ENCODE results near the gene CBX8.

DNA sequence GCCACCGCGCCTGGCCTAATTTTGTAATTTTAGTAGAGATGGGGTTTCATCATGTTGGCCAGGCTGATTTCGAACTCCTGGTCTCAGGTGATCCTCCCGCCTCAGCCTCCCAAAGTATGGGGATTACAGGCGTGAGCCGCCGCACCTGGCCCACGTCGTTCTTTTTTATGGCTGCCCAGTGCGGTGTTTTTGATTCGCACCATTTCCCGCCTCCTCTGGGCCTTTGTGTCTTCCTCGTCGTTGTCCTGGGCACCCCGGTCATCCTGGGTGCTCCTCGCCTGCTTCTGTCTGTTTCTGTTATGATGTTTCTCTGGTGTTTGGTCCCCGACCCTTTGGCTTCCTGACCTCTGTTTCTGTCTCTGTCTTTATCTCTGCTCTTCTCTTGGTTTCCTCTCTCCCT, 27.4 kb upstream of the CBX8 start:
- TF ChIP-seq, protein P1, sequence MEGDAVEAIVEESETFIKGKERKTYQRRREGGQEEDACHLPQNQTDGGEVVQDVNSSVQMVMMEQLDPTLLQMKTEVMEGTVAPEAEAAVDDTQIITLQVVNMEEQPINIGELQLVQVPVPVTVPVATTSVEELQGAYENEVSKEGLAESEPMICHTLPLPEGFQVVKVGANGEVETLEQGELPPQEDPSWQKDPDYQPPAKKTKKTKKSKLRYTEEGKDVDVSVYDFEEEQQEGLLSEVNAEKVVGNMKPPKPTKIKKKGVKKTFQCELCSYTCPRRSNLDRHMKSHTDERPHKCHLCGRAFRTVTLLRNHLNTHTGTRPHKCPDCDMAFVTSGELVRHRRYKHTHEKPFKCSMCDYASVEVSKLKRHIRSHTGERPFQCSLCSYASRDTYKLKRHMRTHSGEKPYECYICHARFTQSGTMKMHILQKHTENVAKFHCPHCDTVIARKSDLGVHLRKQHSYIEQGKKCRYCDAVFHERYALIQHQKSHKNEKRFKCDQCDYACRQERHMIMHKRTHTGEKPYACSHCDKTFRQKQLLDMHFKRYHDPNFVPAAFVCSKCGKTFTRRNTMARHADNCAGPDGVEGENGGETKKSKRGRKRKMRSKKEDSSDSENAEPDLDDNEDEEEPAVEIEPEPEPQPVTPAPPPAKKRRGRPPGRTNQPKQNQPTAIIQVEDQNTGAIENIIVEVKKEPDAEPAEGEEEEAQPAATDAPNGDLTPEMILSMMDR (IDR thresholded peaks at IDR 0.05; ENCODE audit: low read depth, low read length): no peak
- TF ChIP-seq, protein P2, sequence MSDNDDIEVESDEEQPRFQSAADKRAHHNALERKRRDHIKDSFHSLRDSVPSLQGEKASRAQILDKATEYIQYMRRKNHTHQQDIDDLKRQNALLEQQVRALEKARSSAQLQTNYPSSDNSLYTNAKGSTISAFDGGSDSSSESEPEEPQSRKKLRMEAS (IDR thresholded peaks at IDR 0.05; ENCODE audit: low read depth, low read length): no peak
